HepG2 (cell line): Measurements from ENCODE around the gene CTNND2. TPM values are rescaled to one million over a fixed set of nuclear protein-coding genes. Genes with fewer than 3 reads are reported as not detected.

ENCODE experiments used
- ATAC-seq: fragments of 200-7000 bp; cut with Tn5 transposase; 3 replicates; pipeline ENCODE4 v1.9.1; 2020; ENCODE audit warnings: mild to moderate bottlenecking, moderate library complexity
- BruUV-seq: library from RNA; stranded (reverse); fragments of 400-500 nt; replicated peaks from 2 replicates; lab custom pipeline; 2021; lab: Mats Ljungman, UMichigan
- CTCF ChIA-PET: fragments of 300-600 bp; formaldehyde crosslinking; extraction: SDS; loops from one replicate; lab custom pipeline; 2021; ENCODE audit warnings: low total read pairs, inconsistent platforms, low intra/inter-chr PET ratio; lab: Yijun Ruan, JAX
- POLR2A ChIA-PET: fragments of 350-600 bp; sonication (Branson Sonifier 250); formaldehyde crosslinking; loops from one replicate; lab custom pipeline; 2020; ENCODE audit warnings: antibody characterized with exemption, inconsistent platforms; lab: Yijun Ruan, JAX
- DNase-seq: peaks from one replicate; pipeline ENCODE4 v3.0.0-alpha.2; 2015; ENCODE audit warnings: low spot score
- FAIRE-seq: peaks from 3 replicates; lab custom pipeline; 2011; peaks lifted over from hg19 to GRCh38; lab: Jason Lieb, UNC
- H2AFZ ChIP-seq: one replicate; pipeline ENCODE4 v1.6.1; 2011; ENCODE audit warnings: low read length, inconsistent platforms
- H3K27ac ChIP-seq: fragments of 300-600 bp; 3 replicates; pipeline ENCODE4 v1.8.0; 2011; ENCODE audit warnings: mixed run types, mild to moderate bottlenecking, mixed read lengths, low read length, inconsistent platforms; ENCODE audit not compliant: insufficient read depth; ENCODE audit errors: extremely low read length
- H3K27me3 ChIP-seq, 2 experiments: fragments of 200-600 bp in 1 of 2; 2 replicates in 1 of 2; 3 replicates in 1 of 2; pipeline versions ENCODE4 v1.6.0 to v1.8.0; 2011; ENCODE audit warnings: low read length in 2 of 2, mild to moderate bottlenecking in 2 of 2, moderate library complexity in 2 of 2, inconsistent platforms in 1 of 2; ENCODE audit not compliant: insufficient read depth in 2 of 2, control insufficient read depth in 1 of 2
- H3K36me3 ChIP-seq, 2 experiments: fragments of 200-600 bp in 1 of 2; replicated peaks in 1 of 2; 2 replicates in 1 of 2; 3 replicates in 1 of 2; pipeline versions ENCODE4 v1.5.1 to v1.8.0; 2011; ENCODE audit warnings: low read length in 2 of 2, inconsistent platforms in 1 of 2; ENCODE audit not compliant: insufficient read depth in 2 of 2, control insufficient read depth in 1 of 2
- H3K4me1 ChIP-seq: 2 replicates; pipeline ENCODE4 v1.5.1; 2012; ENCODE audit warnings: low read length, inconsistent platforms; ENCODE audit not compliant: insufficient read depth
- H3K4me2 ChIP-seq: 2 replicates; pipeline ENCODE4 v1.6.0; 2011; ENCODE audit warnings: low read depth, low read length, inconsistent platforms
- H3K4me3 ChIP-seq, 3 experiments: fragments of 200-600 bp in 1 of 3; sonication (generic), shearing (Covaris generic) in 1 of 3; replicated peaks in 1 of 3; 2 replicates each; pipeline ENCODE4 v1.5.1; 2011 to 2016; ENCODE audit warnings: low read length in 3 of 3, inconsistent platforms in 2 of 3, low read depth in 2 of 3, mild to moderate bottlenecking in 2 of 3, control low read depth in 1 of 3, mixed read lengths in 1 of 3; ENCODE audit not compliant: insufficient read depth in 1 of 3
- H3K79me2 ChIP-seq: one replicate; pipeline ENCODE4 v1.6.1; 2011; ENCODE audit warnings: low read length, inconsistent platforms; ENCODE audit not compliant: insufficient read depth
- H3K9ac ChIP-seq: 2 replicates; pipeline ENCODE4 v1.6.0; 2011; ENCODE audit warnings: mild to moderate bottlenecking, low read depth, low read length, inconsistent platforms; ENCODE audit not compliant: insufficient read depth
- H3K9me3 ChIP-seq: 2 replicates; pipeline ENCODE4 v1.5.1; 2012; ENCODE audit warnings: mild to moderate bottlenecking, low read length
- H4K20me1 ChIP-seq: 2 replicates; pipeline ENCODE4 v1.6.0; 2011; ENCODE audit warnings: inconsistent platforms, mild to moderate bottlenecking, low read length, moderate library complexity; ENCODE audit not compliant: insufficient read depth
- ATF6 ChIP-seq: sonication (generic); formaldehyde crosslinking; conservative IDR thresholded peaks from 2 replicates; pipeline ENCODE4 v1.4.0; 2020; ENCODE audit warnings: missing genetic modification reagents
- CREB1 ChIP-seq, 2 experiments: fragments of 450-650 bp in 1 of 2; IDR thresholded peaks; 2 replicates each; pipeline ENCODE4 v1.6.1; 2016 to 2017; ENCODE audit warnings: control low read depth in 1 of 2, mild to moderate bottlenecking in 1 of 2, missing compliant biosample characterization in 1 of 2, missing genetic modification characterization in 1 of 2
- EP300 ChIP-seq, 3 experiments: sonication (generic) in 1 of 3; formaldehyde crosslinking in 1 of 3; IDR thresholded peaks; 2 replicates each; pipeline versions ENCODE4 v1.5.1 to v1.6.1; 2011 to 2020; ENCODE audit warnings: low read depth in 2 of 3, low read length in 2 of 3, borderline replicate concordance in 1 of 3, improper control_type of control experiment in 1 of 3, mild to moderate bottlenecking in 1 of 3, missing genetic modification reagents in 1 of 3, moderate library complexity in 1 of 3
- GRHL1 ChIP-seq: sonication (generic); formaldehyde crosslinking; conservative IDR thresholded peaks from 2 replicates; pipeline ENCODE4 v1.8.0; 2022; ENCODE audit warnings: missing genetic modification reagents
- MAFF ChIP-seq: IDR thresholded peaks from 2 replicates; pipeline ENCODE4 v1.6.1; 2011; ENCODE audit warnings: low read depth, low read length, improper control_type of control experiment
- MLLT10 ChIP-seq: sonication (generic); formaldehyde crosslinking; IDR thresholded peaks from 2 replicates; pipeline ENCODE4 v1.4.0; 2020; ENCODE audit warnings: missing genetic modification reagents
- PHB2 ChIP-seq: fragments of 450-650 bp; IDR thresholded peaks from 2 replicates; pipeline ENCODE4 v1.6.1; 2018; ENCODE audit not compliant: partially characterized antibody
- TBX2 ChIP-seq: sonication (generic); formaldehyde crosslinking; IDR thresholded peaks from 2 replicates; pipeline ENCODE4 v1.5.0; 2020; ENCODE audit warnings: missing genetic modification reagents, mild to moderate bottlenecking, borderline replicate concordance
- THAP8 ChIP-seq: sonication (generic); formaldehyde crosslinking; IDR thresholded peaks from 2 replicates; pipeline ENCODE4 v1.5.1; 2020; ENCODE audit warnings: missing genetic modification reagents, mild to moderate bottlenecking, borderline replicate concordance
- ZBTB39 ChIP-seq: sonication (generic); formaldehyde crosslinking; IDR thresholded peaks from 2 replicates; pipeline ENCODE4 v1.5.0; 2020; ENCODE audit warnings: missing genetic modification reagents
- ZKSCAN5 ChIP-seq: sonication (generic); formaldehyde crosslinking; IDR thresholded peaks from 2 replicates; pipeline ENCODE4 v1.5.1; 2020; ENCODE audit warnings: mild to moderate bottlenecking, missing genetic modification reagents
- ZNF687 ChIP-seq: sonication (generic); formaldehyde crosslinking; IDR thresholded peaks from 2 replicates; pipeline ENCODE4 v1.5.1; 2020; ENCODE audit warnings: mild to moderate bottlenecking, missing genetic modification reagents, moderate library complexity
- WGBS: methylation state at CpG from one replicate; pipeline ENCODE4 v1.1.6; 2017; ENCODE audit warnings: low lambda C conversion rate; 5-methylcytosine and 5-hydroxymethylcytosine counted together
- in situ Hi-C: cut with HindIII; loops from 2 replicates; pipeline ENCODE4 v1.10.0; 2017; ENCODE audit warnings: low pct_unique_long_range_greater_than_20kb; ENCODE audit not compliant: extremely low pct_ligation_motif_present
- intact Hi-C: fragments of 100-400 bp; cut with micrococcal nuclease; formaldehyde crosslinking; loops from one replicate; pipeline ENCODE4 v1.10.0; 2022; ENCODE audit not compliant: unreplicated experiment
- polyA plus RNA-seq, 8 experiments: library from polyadenylated mRNA; depleted of rRNA in 3 of 8; stranded (reverse) in 7 of 8; unstranded in 1 of 8; fragments of >200 nt; fragmentation: Illumina TruSeq in 4 of 8; extraction: Trizol in 4 of 8; gene quantifications; 2 replicates each; pipeline versions ENCODE4 v1.2.1 to v1.2.3, GENCODE V29; 2011 to 2016; ENCODE audit warnings: low read depth in 4 of 8, missing spikeins in 1 of 8, mixed read lengths in 1 of 8; ENCODE audit not compliant: insufficient read depth in 1 of 8
- total RNA-seq, 5 experiments: library from RNA; depleted of rRNA; stranded (reverse); fragments of >200 nt; fragmentation: Illumina TruSeq; extraction: Trizol; gene quantifications; 2 replicates each; pipeline ENCODE4 v1.2.3, GENCODE V29; 2016; ENCODE audit warnings: low read depth in 1 of 5

The CTNND2 gene
- total and polyA plus RNA-seq, 2 of the 13 experiments (the other 11 are each of a cell fraction or from before 2014, with no cell fraction given) = not detected

GRCh38 chr5:11407556-11408145 is 496.6 kb downstream of the CTNND2 start:
- intact Hi-C loops = no loop called here
- ChIA-PET POLR2A (no interaction called here), CTCF (no interaction called here)
- Histone ChIP-seq H3K79me2 (no peaks in the 10 kb centered on the region), H3K27ac (no peak overlapping the region), H3K9me3 (no peaks in the 10 kb centered on the region), H2AFZ (no peak overlapping the region), H4K20me1 (no peaks in the 10 kb centered on the region), H3K4me1 (no peaks in the 10 kb centered on the region), H3K9ac (no peak overlapping the region), H3K4me3 (no peak overlapping the region), H3K27me3 (no peaks in the 10 kb centered on the region), H3K4me2 (no peak overlapping the region), H3K36me3 (no peaks in the 10 kb centered on the region)
- ATAC-seq = no peak
- BruUV-seq = no TSS peak
- WGBS = 32% methylated on average over 5 of the region's 5 CpGs
- in situ Hi-C loops = no loop called here
- DNase-seq = no peak
- no peak for FAIRE-seq
- TF ChIP-seq ZBTB39 = no peak
- TF ChIP-seq ZNF687 (CRISPR knock-in tag) = no peak
- TF ChIP-seq ATF6 (CRISPR knock-in tag) = no peak
- no peak for TF ChIP-seq ZKSCAN5 (CRISPR knock-in tag)
- no peak for TF ChIP-seq TBX2 (CRISPR knock-in tag)
- no peak for TF ChIP-seq CREB1 (IDR thresholded peaks at IDR 0.05)
- TF ChIP-seq CREB1 (CRISPR knock-in tag; IDR thresholded peaks at IDR 0.05) = no peak
- no peak for TF ChIP-seq THAP8 (CRISPR knock-in tag)
- no peak for TF ChIP-seq PHB2
- TF ChIP-seq EP300 (IDR thresholded peaks at IDR 0.05; ENCODE audit: low read depth in 2 of 2, low read length in 2 of 2) = no peak
- no peak for TF ChIP-seq EP300 (CRISPR knock-in tag; IDR thresholded peaks at IDR 0.05; ENCODE audit: borderline replicate concordance)
- no peak for TF ChIP-seq GRHL1 (CRISPR knock-in tag)
- no peak for TF ChIP-seq MAFF
- no peak for TF ChIP-seq MLLT10 (CRISPR knock-in tag)
